Measurements from ENCODE around the gene GHRHR.

Gene GHRHR

GRCh38 chr7:30971840-30972563 is 8.2 kb downstream of the GHRHR start:
- H3K36me3 ChIP-seq, result no peaks in the 10 kb centered on the region
- no peak for TF ChIP-seq CTCF (IDR thresholded peaks at IDR 0.05; ENCODE audit: low read depth, low read length)
- H3K9me3 ChIP-seq, result no peaks in the 10 kb centered on the region
- no peak for DNase-seq
- no peaks in the 10 kb centered on the region for H3K4me1 ChIP-seq
- no peaks in the 10 kb centered on the region for H3K27me3 ChIP-seq
- H3K4me3 ChIP-seq (ENCODE audit: low read depth, low read length), result no peak overlapping the region

- H3K4me3 ChIP-seq (ENCODE audit: low read depth, low read length), result no peak overlapping the region
- H3K4me1 ChIP-seq, result no peaks in the 10 kb centered on the region
- no peaks in the 10 kb centered on the region for H3K36me3 ChIP-seq
- H3K9me3 ChIP-seq, result no peaks in the 10 kb centered on the region
- no peaks in the 10 kb centered on the region for H3K27me3 ChIP-seq
- no peak for TF ChIP-seq CTCF (IDR thresholded peaks at IDR 0.05; ENCODE audit: low read depth, low read length)
- no peak for DNase-seq
Measured at GRCh38 chr7:30973292-30973691, 9.5 kb downstream of the GHRHR start.

GRCh38 chr7:30973791-30974604 is 10.2 kb downstream of the GHRHR start:
- TF ChIP-seq CTCF (IDR thresholded peaks at IDR 0.05; ENCODE audit: low read depth, low read length), result no peak
- Histone ChIP-seq H3K9me3 (no peaks in the 10 kb centered on the region), H3K36me3 (no peaks in the 10 kb centered on the region), H3K4me1 (no peaks in the 10 kb centered on the region), H3K4me3 (ENCODE audit: low read depth, low read length) (no peak overlapping the region), H3K27me3 (no peaks in the 10 kb centered on the region)
- DNase-seq, result no peak

GRCh38 chr7:30974605-30975255 is 11.0 kb downstream of the GHRHR start:
- Histone ChIP-seq H3K4me1 (no peaks in the 10 kb centered on the region), H3K36me3 (no peaks in the 10 kb centered on the region), H3K9me3 (no peaks in the 10 kb centered on the region), H3K4me3 (ENCODE audit: low read depth, low read length) (no peak overlapping the region), H3K27me3 (no peaks in the 10 kb centered on the region)
- DNase-seq, result peak; percentile 70
- peak; percentile 92 for TF ChIP-seq CTCF (IDR thresholded peaks at IDR 0.05; ENCODE audit: low read depth, low read length)

- no peak for DNase-seq
- no peaks in the 10 kb centered on the region for H3K36me3 ChIP-seq
- no peaks in the 10 kb centered on the region for H3K27me3 ChIP-seq
Measured at GRCh38 chr7:30975256-30975899, 11.6 kb downstream of the GHRHR start.

More at GRCh38 chr7:30975256-30975899, 11.6 kb downstream of the GHRHR start:
- H3K4me3 ChIP-seq (ENCODE audit: low read depth, low read length), result no peak overlapping the region
- H3K9me3 ChIP-seq, result no peaks in the 10 kb centered on the region
- no peaks in the 10 kb centered on the region for H3K4me1 ChIP-seq
- no peak for TF ChIP-seq CTCF (IDR thresholded peaks at IDR 0.05; ENCODE audit: low read depth, low read length)
